Activated T-cell treated with anti-CD3 and anti-CD28 coated beads for 48 hours (primary cell): ENCODE measurements around the gene ARFGAP2.

Experiments
- DNase-seq: peaks from one replicate; pipeline ENCODE4 v3.0.0-alpha.2; 2020; ENCODE audit warnings: low read depth

The ARFGAP2 gene

DNA sequence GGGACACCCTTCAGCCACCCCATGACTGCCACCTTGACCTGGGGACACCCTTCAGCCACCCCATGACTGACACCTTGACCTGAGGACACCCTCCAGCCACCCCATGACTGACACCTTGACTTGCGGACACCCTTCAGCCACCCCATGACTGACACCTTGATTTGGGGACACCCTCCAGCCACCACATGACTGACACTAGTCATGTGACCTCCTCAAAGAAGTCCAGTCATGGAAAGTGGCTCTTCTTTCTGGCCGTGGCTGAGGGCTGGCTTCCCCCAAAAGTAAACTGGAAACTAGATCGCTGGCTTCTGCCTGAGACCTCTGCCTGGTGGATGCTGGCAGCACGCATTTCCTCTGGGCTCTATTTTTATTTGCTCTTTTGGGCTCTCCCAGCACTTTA, 28.4 kb downstream of the ARFGAP2 start:
- no peak for DNase-seq

DNA sequence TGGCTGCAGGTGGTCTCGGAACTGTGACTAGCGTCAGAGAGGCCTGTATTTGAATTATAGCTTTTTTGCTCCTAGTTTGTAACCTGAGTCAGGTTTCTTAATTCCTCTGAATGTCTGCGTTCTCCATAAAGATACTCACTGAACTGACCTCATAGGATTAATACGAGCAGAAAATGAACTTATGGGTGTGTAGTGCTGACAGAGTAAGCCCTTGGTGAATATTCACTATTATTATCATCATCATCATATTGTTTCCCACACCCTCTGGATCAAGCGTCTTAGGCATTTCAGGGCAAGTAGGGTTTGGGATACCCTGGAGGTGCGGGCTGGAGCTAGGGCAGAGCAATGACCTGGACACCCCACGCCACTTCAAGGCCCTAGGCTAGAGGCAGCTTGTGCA, 29.0 kb downstream of the ARFGAP2 start:
- no peak for DNase-seq

DNA sequence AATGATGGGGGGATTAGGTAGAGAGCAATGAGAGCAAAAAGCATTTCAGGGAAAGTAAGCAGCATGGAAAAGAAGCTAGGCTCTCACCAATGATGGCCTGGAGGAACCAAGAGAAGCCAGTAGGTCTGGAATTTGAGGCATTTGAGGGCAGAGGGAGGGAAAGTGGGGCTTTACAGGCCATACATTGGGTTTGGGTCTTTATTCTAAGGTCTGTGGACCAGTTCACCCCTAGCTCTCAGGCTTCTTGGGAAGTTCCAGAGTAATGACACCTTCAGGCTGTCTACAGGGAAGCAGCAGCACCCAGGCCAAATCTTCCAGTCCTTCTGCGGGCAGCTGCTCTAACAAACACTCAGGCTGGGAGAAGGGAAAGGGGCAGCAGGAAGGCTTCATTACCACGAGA, 29.4 kb downstream of the ARFGAP2 start:
- no peak for DNase-seq

DNA sequence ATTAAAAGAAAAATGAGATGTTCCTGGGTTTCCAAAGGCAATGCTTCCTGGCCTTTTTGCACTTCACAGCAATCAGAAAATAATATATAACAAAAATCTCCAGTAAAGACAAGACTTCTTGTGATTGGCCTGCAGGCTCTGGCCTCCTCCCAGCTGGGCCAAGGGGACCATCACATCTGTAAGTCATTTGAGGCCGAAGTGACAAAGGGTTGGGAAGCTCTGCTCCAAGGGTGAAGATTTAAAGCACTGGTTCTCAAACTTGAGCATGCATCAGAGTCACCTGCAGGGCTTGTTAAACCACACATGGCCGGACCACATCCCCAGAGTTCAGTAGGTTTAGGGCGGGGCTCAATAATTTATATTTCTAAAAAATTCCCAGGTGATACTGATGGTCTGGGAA, 32.1 kb downstream of the ARFGAP2 start:
- no peak for DNase-seq

DNA sequence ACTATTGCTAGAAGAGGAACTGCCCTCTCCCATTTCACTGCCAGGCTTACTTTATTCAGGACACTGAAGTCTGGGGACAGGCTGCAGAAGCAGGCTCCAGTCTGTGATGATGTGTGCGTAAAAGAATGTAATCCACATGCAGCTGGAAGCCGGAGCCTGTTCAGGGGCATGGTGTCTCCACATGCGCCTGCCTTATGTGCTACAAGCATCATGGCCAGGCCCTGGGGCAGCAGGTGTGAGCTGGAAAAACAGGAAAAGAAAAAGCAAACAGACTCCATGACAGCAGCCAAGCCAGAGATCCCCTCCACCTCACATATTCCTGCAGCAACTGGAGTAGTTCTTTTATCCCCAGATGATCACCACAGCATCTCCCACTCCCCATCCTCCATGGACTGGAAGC, 33.4 kb downstream of the ARFGAP2 start:
- no peak for DNase-seq

DNA sequence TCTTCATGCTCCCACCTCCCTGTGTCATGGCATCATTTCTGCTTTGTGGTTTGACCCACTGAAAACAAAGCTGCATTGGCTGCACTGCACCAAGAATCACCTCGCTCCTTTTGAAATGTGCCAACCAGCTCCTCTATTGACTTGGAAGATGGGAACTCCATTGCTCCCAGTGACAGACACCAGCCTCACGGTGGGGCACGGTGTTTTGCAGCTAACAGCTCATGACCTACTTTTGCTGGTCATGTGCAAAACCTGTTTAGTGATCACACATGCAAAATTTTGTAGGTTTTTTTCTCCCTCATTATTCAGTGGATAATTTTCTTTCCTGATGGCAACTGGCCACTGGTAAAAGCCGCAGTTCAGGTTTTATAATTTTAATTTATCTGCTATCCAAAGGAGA, 36.8 kb downstream of the ARFGAP2 start:
- no peak for DNase-seq

DNA sequence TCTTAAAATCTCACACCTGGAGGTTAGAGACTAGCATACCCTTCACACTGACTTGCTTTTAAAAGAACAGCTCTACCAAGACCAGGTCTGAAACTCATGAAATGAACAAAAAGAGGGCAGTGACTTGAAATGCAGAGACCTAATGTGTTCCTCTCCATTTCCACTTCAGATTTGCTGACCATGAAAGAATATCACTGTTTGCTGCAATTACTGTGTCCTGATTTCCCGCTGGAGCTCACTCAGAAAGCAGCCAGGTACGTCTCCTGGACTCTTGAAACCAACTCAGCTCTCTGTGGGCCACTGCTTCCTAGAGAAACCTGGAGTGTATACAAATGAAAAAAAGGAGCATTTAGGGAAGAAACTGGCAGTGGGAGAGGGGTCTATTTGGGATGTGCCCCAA, 39.2 kb downstream of the ARFGAP2 start:
- DNase-seq = no peak

DNA sequence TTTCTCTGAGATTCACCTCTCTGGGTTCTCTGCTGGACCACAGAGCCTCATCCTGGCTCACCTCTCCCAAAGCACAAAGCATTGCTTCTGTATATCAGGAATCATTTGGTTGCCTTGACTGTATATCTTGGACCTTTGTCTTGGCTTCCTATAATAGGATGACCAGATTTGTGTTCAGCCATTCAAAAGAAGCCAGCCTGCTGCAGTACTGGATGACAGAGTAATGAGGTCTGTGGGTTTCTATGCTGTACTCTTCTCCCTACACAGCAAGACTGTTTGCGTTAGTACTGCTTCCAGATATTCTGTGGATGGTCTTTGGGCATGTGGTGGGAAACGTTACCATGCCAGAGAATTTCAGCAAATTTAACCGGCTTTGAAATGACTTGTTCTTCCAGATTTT, 39.8 kb downstream of the ARFGAP2 start:
- DNase-seq = no peak

DNA sequence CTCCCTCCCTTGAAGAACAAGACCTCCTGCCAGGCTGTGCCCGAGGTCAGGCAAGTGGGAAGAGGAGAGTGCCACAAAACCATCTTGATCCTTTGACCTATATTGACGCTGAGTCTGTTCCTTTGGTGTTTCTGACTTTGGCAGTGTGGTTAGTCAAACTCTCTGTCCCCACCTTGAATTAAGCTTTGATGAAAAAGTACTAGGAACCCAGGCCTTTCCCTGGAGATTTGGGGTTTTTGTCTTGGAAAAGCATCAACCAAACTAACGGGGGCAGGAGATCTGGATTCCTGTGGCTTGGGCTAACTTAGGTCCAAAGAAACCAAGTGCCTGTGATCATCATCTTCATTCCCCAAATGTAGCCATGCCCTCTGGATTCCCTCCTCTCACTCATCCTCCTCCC, 40.4 kb downstream of the ARFGAP2 start:
- DNase-seq = no peak

DNA sequence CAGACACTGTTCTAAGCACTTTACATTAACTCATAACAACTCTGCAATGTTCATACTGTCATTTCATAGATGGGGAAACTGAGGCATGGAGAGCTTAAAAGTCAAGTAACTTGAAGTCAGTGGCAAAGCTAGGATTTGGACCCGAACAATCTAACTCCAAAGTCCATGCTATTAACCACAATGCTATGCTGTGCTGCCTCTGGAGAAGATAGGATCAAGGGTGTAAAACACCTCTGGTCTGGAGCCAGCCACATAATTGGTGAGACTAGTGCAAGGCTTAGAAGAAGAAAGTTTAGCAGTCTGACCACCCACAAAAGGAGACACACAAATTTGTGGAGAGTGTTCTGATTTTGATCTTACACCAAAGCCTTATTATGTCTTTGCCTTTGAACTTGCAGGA, 43.7 kb downstream of the ARFGAP2 start:
- DNase-seq = no peak

DNA sequence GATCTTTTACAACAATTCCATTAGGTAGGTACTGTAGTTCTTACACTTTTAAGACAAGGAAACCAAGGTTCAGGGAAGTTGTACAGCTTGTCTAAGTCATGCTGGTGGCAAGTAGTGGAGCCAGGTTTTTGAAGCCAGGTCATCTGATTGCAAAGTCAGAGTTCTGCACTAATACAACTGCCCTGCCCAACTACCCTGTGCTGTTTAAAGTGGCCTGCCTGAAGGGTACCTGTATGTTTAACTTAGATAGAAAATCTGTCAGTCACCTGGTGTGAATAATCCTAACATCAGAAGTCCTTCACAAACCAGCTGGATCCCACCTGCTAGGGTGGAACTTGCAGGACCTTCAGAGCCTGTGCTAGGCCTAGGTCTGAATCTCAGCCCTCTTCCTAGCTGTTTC, 44.2 kb downstream of the ARFGAP2 start:
- no peak for DNase-seq

DNA sequence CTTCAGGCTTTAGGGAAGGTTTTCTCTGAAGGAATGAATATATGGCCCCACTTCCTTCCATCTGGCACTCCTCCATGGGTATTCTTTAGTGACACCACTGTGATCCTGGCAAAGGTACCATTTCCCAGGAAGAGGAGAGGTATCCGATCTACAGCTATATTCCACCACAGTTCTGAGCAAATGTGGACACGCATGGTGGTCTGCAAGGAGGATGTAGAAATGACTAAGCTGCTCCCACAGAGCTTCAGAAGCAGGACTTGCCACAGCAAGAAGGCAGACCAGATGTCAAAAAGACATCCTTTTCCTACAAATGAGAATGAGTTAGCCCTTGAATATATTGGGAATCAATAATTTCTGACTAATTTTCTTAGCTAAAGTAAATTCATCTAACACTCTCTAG, 45.5 kb downstream of the ARFGAP2 start:
- DNase-seq = no peak

DNA sequence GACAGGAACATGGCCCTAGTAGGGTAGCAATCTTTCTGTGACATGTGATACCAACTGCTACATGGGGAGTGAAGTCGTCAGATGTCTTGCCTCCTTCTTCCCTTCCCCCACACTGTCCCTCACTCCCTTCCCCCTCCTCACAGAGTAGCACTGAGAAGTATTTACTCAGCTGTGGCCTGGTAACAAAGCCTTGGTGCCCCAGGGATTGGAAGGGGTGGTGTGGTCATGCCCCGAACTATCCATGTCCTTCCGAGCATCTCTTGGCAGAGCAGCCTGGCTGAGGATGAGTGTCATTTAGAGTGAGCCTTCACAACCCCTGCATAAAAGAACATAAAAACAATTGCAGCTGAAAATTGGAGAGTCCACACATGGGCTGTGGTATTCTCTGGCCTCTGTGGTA, 46.1 kb downstream of the ARFGAP2 start:
- DNase-seq = no peak

DNA sequence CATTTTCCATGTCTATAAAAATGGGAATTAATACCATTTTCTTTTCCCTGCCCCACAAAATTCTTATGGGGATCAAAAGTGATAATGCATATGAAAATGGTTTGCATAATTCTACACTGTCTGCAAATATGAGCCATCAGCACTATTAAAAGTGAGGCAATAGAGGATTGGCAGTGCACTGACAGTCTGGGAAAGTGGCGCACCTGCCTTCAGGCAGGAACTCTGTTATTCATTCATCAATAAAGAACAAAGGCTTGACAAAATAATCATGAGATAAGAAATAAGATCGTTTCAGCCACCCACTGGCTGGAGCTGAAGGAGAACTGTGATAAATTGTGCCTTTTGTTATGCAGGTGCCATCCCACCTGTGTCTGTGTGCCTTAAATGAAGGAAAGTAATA, 49.5 kb downstream of the ARFGAP2 start:
- no peak for DNase-seq

DNA sequence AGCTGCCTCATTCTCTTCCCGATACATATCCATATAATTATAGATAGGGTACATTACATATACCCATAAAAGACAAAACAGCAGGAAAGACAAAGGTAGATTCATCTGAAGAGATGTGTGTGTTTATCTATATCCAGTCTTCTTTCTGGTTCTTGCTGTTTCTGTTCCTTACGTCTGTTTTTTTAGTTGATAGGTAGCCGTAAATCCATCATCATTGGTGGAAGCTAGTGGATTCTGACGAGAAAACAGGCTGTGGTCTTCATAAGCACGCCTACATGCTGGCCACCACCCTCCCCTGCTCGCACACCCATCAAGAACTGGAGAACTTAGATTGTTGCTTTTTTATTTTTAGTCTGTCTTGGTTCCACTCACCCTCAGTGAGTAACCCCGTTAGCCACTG, 51.6 kb downstream of the ARFGAP2 start:
- no peak for DNase-seq

DNA sequence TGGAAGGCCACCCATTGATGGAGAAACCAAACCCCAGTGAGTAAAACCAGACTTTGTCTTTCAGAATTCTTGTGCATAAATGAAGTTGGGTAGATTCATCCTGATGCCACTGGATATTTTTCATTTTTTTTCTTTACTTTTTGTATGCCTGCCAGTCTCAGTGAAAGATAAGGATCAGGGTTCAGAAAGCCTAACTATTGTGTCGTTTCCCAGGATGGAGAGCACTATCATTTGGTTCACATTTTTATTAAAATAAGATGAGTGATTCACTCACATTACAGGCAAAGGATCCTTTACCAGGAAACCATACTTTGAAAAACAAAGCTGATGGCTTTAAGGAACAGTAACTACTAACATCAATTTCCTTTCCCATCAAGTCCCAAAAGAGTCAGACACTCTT, 52.0 kb downstream of the ARFGAP2 start:
- no peak for DNase-seq

DNA sequence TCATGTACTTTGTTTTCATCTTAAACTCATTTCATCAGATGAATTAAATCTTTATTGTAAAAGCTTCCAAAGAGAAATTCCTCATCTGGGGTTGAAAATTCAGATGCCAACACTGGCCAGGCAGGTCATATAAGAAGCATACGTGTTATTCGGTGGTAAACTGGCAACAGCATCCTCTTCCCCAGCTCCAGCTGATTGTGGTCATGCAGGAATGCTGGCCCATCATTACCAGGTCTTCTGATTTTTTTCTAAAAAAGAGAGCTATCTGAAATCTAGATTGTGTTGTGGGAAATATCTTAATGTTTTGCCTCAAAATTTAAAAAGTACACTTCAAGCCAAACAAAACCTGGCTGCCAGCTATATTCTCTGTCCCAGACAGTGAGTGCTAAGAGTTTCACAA, 53.6 kb downstream of the ARFGAP2 start:
- DNase-seq = no peak

DNA sequence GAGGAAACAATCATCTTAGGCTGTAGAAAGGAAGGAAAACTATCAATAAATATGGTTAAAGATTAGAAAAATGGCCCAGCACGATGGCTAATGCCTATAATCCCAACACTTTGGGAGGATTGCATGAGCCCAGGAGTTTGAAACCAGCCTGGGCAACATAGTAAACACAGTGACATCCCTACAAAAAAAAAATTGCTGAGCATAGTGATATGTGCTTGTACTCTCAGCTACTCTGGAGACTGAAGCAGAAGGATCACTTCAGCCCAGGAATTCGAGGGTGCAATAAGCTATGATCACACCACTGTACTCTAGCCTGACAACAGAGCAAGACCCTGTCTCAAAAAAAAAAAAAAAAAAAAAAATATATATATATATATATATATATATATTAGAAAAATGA, 54.9 kb downstream of the ARFGAP2 start:
- no peak for DNase-seq

DNA sequence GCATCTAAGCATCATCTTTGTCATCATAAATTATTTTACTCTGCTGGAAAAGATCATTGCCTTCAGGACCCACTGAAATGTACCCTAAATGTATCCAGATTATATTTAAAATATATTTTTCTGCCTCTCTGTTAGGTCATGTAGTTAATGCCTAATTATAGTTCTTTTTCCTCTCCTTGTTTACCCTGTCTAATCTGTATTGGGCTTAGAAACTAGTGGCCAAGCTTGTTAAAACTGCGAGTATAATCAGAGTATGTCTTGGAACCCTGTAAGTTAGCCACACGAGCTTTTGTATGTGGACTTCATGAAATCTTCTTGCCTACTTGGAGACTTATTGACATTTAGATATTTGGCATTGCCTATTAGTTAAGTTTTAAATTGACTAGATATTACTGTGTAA, 55.6 kb downstream of the ARFGAP2 start:
- no peak for DNase-seq

DNA sequence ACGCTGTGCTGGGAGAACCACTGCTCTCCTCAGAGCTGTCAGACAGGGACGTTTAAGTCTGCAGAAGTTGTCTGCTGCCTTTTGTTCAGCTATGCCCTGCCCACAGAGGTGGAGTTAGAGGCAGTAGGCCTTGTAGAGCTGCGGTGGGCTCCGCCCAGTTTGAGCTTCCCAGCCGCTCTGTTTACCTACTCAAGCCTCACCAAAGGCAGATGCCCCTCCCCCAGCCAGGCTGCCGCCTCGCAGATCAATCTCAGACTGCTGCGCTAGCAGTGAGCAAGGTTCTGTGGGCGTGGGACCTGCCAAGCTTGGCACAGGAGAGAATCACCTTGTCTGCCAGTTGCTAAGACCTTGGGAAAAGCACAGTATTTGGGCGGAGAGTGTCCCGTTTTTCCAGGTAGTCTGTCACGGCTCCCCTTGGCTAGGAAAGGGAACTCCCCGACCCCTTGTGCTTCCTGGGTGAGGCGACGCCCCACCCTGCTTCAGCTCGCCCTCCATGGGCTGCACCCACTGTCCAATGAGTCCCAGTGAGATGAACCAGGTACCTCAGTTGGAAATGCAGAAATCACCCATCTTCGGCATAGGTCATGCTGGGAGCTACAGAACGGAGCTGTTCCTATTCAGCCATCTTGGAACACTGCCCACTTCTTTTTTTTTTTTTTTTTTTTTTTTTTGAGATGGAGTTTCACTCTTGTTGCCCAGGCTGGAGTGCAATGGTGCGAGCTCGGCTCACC, 57.6 kb downstream of the ARFGAP2 start:
- peak; percentile 26 for DNase-seq
